Tibial nerve (tissue), 3 donors: Measurements from ENCODE around the gene WDR88.

Source experiments
- POLR2A ChIP-seq, 2 donors: fragments of 450-650 bp; IDR thresholded peaks; one replicate each; pipeline ENCODE4 v1.6.1; 2017; ENCODE audit warnings: antibody characterized with exemption in 2 of 2, mild to moderate bottlenecking in 2 of 2, moderate library complexity in 2 of 2
- TF ChIP-seq, protein P1 (sequence below), 5 experiments: fragments of 200-600 bp in 3 of 5; fragments of 450-650 bp in 2 of 5; sonication (generic) in 3 of 5; IDR thresholded peaks; one replicate each; pipeline ENCODE4 v1.5.1; 2016 to 2019; ENCODE audit warnings: antibody characterized with exemption in 5 of 5, mild to moderate bottlenecking in 3 of 5, moderate library complexity in 2 of 5

DNA sequence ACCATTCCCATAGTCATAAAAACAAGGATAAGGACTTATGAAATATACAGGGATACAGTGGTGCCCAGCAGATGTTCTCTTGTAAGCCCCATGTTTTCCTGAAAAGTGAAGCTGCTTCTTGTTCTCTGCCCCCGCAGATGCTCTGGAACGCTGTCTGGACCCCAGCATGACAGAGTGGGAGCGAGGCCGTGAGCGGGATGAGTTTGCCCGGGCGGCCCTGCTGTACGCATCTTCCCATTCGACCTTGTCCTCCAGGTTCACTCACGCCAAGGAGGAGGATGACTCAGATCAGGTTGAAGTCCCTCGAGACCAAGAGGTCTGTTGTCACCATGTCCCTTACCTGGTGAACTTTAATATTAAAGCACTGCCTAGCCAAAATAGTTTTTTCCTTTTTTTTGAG, 20.3 kb upstream of the WDR88 start:
- TF ChIP-seq, protein P1, sequence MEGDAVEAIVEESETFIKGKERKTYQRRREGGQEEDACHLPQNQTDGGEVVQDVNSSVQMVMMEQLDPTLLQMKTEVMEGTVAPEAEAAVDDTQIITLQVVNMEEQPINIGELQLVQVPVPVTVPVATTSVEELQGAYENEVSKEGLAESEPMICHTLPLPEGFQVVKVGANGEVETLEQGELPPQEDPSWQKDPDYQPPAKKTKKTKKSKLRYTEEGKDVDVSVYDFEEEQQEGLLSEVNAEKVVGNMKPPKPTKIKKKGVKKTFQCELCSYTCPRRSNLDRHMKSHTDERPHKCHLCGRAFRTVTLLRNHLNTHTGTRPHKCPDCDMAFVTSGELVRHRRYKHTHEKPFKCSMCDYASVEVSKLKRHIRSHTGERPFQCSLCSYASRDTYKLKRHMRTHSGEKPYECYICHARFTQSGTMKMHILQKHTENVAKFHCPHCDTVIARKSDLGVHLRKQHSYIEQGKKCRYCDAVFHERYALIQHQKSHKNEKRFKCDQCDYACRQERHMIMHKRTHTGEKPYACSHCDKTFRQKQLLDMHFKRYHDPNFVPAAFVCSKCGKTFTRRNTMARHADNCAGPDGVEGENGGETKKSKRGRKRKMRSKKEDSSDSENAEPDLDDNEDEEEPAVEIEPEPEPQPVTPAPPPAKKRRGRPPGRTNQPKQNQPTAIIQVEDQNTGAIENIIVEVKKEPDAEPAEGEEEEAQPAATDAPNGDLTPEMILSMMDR (IDR thresholded peaks at IDR 0.05), result no peak
- TF ChIP-seq POLR2A (IDR thresholded peaks at IDR 0.05), result no peak
